GM18505 (cell line): ENCODE measurements around the gene NFATC4.

Source experiments
- ATAC-seq: cut with Tn5 transposase; IDR thresholded peaks from one replicate; pipeline ENCODE4 v1.9.1; 2021; ENCODE audit not compliant: unreplicated experiment
- POLR2A ChIP-seq: IDR thresholded peaks from 4 replicates; pipeline ENCODE4 v1.6.1; 2011; ENCODE audit warnings: borderline replicate concordance; ENCODE audit not compliant: insufficient read depth, insufficient read length; ENCODE audit errors: extremely low read depth

NFATC4 gene

DNA sequence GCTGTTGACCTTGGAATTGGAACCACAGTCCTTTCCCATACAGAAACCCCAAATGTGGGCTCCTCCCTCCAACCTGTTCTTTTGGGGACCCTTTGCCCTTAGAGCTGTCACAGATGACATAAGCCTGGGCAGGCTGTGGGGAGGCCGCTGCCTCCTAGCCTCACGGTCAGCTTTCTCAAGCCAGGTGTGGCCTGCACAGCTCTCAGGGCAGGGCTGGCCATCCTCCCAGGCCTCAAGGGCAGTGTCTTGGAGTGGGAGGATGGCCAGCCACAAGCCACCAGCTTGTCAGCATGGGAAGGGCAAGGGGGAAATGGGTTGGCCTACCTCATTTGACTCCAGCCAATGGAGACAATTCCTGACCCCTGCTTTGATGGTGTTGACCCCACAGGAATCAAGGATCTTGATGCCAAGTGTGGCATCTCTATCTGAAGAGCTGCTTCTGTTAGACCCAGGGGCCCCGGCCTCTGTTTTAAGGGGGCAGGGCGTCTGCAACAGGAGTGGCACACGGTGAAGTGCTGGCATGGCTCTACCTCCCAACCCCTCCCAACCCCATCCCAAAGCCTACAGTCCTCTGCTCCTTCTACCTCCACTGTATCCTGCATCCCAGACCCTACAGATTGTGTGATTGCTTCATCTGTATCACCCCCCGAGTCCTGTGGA lies 50.0 kb downstream of the NFATC4 start:
- no peak for TF ChIP-seq POLR2A
- ATAC-seq = no peak

DNA sequence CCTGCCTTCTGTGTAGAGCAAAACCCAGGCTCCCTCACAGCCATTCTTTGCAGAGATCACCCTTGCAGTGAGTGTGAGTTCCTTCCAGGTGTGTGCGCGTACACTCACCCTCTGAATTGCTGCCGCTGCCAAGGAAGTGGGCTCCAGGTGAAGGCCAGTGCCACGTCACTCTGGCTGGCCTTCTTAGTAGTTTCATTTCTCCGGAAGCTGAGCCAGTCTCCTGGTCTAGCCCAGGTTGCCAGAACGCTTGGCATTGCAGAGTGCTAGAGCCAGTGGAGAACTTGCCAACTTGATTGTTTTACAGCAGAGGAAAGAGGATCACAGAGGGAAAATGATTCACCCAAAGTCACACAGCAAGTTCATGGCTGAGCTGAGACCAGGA lies 50.5 kb downstream of the NFATC4 start:
- TF ChIP-seq POLR2A = no peak
- no peak for ATAC-seq

DNA sequence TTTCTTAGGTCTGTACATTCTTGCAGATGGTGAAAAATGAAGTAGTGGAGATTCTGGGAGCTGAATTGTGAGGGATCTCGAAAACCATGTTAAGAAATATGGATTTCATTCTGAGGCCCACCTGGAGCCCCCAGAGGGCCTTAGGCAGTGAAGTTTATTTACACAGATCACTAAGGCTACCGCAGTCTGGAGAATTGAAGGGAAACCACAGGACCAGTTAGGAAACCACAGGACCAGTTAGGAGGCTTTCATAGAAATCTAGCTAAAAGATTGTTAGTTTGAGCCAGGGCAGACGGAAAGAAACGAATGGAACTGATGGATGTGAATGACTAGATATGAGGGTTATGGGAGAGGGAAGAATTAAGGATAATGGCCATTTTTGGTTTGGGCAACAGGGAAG lies 54.3 kb downstream of the NFATC4 start:
- TF ChIP-seq POLR2A = no peak
- ATAC-seq = no peak

DNA sequence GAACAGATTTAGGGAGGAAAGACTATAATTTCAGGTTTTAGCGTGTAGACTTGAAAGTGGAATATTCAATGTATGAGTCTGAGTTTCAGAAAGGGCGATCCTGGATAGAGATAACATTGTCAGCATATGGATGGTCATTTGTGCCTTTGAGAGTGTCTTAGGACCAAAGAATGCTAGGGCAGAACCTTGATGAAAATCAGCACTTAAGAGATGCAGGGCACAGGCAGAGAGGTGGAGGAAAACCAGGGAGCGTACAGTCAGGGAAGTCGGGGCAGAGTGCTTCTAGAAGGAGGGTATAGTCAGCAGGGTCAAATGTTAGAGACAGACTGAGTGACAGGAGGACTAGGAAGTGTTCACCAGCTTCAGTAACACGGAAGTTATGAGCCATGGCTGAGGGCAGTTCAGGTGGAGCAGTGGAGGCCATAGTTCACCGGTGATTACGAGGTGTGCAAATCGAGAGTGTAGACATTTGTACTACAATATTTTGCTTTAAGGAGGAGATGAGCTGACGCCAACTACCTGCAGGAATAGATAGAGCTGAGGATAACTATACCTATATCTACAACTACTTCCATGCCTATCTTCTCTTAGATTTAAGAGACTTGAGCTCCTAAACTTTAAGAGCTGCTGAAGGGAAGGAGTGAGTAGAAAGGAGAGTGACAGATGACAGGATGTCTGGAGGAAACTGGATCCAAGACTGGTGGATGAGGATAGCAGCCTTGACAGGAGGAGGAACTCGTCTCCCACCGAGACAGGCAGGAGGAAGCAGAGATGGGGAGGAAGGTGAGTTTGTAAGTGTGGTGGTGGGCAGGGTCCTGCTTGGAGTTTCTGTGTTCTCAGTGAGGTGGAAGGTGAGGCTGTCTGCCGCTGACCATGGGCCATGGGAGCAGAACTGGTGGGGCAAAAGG lies 55.0 kb downstream of the NFATC4 start:
- ATAC-seq = no peak
- TF ChIP-seq POLR2A = no peak

DNA sequence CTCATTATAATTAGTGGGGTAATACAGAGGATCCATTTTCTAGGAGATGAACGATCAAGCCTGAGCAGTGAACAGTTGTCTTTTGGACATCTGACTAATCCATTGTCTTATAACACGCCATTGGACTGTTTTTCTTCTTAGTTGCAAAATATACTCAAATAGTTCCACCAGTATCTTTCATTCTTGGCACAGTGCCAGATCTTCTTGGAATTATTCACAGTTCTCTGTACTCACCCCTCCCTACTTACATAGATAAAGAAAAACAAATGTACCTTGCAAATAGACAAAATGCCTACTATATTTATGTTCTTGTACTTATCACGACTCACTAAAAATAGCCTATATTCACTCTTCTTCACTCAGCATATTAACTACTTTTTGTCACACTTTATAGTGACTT lies 57.7 kb downstream of the NFATC4 start:
- no peak for TF ChIP-seq POLR2A
- no peak for ATAC-seq

DNA sequence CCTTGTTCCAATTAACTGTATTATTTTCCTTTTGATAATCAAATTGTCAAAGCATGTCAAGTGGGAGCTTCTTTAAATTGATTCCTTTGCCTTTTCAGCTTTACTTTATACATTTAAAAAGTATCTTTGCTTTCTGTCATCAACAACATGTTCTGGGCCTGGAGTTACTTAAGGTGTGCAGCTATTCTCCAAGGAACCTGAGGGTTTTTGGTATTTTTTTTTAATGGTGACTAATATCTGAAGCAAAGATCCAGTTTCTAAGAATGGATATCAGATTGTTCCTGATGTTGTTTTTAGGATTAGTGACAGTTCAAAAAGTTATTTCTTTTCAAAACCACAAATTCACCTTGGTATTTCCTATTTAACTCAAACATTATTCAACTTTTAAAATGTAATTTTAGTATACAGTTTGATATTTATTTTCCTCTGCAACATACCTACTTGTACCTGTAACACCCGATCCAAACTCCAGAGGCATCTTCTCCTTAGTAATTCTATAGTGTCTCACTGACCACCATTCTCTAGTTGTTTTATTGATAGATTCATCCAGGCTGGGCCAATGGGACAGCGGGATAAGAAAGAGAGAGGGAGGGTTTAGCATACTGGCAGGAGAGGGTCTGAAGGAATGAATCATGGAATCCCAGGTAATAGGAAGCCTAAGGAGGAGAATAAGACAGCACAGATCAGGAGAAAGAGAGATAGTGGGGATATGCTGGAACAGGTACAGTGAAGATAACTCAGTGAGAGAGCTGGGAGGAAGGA lies 58.3 kb downstream of the NFATC4 start:
- TF ChIP-seq POLR2A = no peak
- ATAC-seq = no peak

DNA sequence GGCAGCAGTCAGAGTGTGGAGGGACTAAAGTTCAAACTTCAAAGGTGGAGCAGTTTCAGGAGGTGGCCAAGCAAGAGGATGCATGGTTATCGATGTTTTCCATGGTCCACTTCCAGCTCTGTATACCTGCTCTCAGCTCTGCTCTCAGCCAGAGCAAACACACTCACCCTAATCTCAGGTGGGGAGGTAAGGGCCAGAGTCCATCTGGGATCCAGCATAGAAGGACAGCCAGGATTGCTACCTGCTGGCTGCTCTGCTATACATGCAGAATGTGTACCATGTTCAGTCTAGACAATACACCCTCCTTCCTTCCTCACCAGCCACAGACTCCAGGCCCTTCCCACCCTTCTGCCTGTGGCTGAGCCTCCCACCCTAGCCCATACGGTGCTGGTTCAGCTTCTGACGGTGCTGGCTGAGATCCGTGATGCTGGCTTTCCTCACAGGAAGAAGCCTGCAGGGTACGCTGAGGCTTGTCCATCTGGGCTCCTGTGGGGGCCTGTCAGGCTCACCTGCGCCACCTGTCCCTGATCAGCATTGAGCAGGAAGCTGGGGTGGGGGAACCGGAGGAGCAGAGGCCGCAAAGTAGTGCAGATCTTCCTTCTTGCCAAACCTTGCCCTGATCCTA lies 59.0 kb downstream of the NFATC4 start:
- TF ChIP-seq POLR2A = no peak
- no peak for ATAC-seq

DNA sequence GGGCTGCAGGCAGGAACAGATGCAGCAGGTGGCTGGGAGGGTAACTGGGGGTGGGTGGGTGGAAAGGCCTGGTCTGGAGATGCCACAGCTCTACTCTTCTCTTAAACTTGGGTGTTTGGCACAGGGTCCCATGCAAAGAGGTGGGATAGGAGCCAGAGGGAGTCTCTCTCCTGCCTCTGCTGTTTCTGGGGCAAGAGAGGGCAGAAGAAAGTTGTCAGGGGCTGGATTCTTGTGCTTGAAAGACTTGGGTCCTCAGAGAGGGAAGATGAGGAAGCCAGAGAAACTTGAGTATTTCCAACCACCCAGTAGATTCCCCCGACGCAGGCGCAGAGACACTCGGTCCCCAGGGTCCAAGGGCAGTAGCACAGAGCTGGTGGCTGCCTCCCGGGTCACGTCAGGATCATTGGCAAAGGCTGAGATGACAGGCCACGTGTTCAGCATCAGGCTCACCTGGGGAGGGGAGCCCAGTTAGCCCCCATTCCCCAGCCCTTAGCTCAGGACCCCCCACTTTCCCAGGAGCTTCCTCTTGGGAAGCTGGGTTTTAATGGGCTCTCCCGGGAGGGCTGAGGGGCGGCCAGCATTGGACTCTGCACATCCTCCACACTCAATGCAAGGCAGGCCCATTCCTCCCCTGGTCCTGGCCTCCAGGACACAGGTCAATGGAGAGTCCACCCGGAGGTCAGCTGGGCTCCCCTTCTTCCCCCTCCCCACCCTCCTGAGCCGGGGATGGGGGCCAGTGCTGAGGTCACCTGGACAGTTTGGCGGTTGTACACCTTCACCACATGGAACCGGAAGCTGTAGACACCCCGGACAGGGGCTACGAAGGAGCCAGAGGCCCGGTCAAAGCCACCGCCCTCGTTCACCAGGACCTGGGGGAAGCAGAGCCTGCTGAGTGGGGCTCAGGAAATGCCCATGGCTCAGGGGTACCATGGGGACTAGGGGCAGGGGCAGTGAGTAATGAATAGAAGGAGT lies 59.8 kb downstream of the NFATC4 start:
- TF ChIP-seq POLR2A = no peak
- no peak for ATAC-seq

DNA sequence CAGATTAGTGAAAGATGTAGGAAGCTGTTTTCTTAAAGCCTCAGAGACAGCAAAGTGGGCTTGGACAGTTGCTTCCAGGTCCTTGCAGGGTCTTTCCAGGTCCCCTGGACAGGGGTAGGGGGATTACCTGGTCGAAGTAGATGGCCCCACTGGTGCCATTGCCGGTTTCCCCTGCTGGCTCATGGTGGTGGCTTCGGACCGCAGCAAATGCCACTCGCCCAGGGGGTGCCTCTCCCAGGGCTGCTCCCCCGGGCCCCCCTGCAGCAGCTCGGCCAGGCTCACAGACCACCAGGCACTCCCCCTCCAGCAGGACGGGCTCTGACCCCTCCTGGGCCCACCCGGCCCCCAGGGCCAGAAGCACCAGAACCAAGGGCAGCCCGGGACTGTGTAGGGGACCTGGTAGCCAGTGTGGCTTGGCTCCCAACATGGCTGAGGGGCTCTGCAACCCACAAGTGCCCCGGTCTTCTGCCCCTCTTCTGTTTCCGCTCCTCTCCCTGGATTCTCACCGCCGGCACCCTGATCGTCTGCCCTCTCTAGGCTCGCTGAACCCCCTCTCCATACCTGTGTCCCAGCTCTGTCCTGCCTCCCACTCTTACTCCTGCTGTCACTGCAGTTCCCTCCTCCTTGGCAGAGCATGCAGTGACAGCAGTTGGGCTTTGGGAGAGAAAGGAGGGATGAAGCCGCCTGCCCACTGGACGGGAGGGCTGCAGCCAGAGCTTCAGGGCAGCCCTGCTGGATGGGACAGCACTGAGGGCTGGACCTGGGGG lies 60.8 kb downstream of the NFATC4 start:
- no peak for TF ChIP-seq POLR2A
- no peak for ATAC-seq
